HG03460 (cell line): ENCODE measurements around the gene MITF.

Experiments
- ATAC-seq: cut with Tn5 transposase; IDR thresholded peaks from one replicate; pipeline ENCODE4 v1.9.1; 2021; ENCODE audit not compliant: unreplicated experiment

The MITF gene

GRCh38 chr3:69739204-69740102 is at the start of gene MITF:
TSS of gene MITF (plus strand) at chr3:69739464. CDS start at chr3:69739598, 134 bp downstream.
- ATAC-seq = peak; percentile 97

DNA sequence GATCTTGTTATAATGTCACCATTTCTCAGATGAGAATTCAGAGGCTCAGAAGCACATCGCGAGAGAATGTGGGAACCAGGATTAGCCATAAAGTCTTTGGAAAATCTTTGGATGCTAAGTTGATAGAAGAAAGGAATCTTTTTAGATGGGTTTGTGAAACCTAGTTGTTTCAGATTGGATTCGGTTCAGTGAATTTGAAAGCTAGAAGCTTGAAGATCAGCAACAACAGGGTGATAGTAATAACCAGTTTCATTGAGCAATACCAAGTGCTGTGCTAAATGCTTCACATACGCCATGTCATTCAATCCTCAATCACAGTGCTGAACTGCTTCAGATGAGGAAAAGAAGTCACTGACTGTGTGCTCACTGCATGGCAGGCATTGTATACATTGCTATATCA is 47.4 kb upstream of the MITF start:
- no peak for ATAC-seq

DNA sequence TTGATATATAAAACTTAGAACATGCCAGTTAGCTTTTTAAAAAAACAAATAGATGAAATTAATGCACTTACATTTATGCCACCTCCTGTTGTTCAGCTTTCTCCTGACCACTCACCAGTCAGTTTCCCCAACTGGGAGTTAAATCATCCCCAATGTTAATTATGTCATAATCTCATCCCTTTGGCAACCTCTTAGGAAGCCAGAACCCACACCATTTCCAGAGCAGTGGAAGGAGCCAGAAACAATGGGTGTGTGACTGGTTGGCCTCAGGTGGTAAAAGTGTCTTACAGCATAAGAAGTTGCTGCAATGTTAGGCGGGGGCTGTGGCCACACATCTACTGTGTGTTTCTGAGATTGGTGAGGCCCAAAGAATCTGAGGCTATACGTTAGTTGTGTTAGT is 46.5 kb upstream of the MITF start:
- ATAC-seq = no peak

DNA sequence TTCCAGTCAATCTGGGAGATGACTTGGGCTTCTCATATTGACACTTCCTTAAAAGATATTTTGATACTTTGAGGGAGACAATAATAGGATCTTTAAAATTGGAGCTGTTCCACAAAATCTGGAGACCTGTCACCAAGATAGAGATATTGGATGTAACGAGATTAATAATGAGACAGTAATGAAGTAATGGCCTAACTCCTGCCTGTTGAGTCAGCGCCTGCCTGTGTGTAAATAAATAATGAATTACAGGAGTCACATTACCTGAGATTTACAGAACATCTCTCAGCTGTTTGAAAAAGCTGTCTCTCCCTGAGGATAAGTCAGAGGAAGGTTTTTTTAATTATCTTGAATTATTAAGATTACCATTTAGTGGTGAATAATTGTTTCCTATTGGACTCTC is 43.8 kb upstream of the MITF start:
- ATAC-seq = no peak

GRCh38 chr3:69695933-69696332 is 43.3 kb upstream of the MITF start:
- no peak for ATAC-seq

GRCh38 chr3:69696367-69696766 is 42.9 kb upstream of the MITF start:
- no peak for ATAC-seq

GRCh38 chr3:69697381-69697780 is 41.9 kb upstream of the MITF start:
- ATAC-seq = no peak

GRCh38 chr3:69698728-69699127 is 40.5 kb upstream of the MITF start:
- ATAC-seq = no peak

DNA sequence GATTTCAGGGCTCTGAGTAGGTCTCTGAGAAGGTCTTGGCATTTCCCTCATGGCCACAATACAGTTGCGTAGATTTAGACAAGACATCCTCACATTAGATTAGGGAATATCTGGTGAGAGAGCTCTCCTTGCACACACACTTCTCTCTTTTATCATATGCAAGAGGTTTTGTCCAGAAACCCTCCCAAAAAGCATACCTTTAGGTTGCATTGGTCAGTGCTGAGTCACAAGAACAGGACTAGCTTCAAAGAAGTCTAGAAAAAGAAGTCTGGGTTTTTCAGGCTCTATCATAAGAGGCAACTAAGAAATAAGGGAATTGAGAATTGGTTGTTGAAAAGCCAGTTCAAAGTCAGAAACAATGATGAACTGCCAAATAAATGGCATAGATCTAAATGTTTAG is 40.1 kb upstream of the MITF start:
- no peak for ATAC-seq

DNA sequence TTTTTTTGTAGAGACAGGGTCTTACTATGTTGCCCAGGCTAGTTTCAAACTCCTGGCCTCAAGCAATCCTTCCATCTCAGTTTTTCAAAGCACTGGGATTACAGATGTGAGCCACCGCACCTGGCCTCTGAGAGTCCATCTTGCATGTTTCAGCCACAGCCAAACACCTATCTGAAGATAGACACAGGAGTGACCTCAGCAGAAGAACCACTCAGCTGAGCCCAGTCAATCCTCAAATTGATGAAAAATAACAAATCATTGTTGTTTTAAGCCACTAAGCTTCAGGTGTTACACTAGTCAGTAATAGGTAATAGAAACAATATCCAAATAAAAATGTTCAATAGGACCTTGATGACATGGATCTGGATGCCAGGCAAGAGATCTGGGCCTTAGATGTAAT is 38.3 kb upstream of the MITF start:
- no peak for ATAC-seq

DNA sequence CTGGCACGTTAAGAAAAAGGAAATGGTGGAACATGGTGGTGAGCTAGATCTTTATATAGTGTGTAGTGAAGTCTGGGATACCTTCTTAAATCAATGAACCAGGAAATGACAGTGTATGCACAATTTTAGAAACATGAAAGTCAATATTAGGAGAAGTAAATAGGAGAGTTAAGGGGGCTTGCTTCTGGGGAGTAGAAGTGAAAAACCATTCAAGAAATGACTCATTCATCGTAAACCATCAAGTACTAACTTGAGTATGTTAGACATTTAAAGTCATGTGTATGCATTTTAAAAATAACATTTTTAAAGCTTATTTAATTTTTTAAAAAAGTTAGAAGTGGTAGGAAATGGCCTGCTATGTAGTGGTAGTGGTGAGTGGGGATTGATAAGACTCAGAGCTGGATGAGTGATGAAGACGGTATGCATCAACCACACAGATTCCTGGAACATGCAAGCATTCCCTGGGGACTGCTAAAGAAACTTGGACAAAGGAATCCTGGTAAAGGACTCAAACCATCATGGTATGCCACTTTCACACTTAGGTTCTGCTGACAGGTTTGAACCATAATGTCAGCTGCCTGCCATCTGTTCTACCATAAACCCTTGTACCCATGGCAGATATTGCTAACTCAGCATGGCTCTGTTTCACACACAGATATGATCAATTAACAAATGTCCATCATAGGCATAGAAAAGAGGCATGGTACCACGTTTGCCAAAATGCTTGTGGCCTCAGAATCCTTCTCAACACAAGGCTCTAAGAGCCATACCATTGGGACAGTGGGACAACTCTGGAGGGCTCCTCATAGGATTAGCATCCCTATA is 28.9 kb upstream of the MITF start:
- no peak for ATAC-seq

DNA sequence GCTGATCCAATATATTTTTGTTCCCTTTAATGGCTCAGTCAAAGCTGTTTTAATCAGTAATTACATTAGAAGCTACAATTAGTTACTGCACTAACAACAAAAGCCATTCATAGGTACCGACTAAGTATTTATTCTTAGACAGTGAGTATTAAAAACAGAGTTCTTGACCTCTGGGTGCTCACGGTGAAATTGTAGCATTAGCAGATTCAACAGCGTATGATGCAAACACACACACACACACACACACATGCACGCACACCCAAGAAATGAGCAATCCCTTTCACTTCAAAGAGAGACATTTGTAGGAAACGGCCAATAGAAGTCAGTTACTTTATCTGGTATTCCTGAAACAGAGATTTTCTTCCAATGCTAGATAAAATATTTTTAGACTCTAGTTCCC is 27.0 kb upstream of the MITF start:
- ATAC-seq = no peak

- ATAC-seq = no peak
These were observed 26.3 kb upstream of the MITF start for GRCh38 chr3:69712933-69713332.

DNA sequence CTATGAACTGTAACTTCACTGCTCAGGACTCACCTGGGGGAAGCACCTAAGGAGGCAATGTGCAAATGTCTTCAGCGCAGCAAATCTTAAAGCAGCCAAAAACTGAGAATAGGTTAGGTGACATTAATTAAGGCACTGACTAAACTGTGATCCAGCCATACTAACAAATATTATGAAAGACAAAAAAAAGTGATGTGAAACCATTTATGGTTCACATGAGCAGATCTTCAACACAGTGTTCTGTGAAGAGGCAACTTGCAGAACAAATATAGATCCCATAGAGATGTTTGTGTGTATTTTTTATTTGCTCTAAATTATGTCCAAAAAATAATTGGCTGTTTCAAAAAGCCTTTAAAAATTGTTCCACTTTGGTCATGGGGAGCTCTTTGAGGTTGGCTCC is 24.1 kb upstream of the MITF start:
- no peak for ATAC-seq

GRCh38 chr3:69716119-69716518 is 23.1 kb upstream of the MITF start:
- no peak for ATAC-seq

DNA sequence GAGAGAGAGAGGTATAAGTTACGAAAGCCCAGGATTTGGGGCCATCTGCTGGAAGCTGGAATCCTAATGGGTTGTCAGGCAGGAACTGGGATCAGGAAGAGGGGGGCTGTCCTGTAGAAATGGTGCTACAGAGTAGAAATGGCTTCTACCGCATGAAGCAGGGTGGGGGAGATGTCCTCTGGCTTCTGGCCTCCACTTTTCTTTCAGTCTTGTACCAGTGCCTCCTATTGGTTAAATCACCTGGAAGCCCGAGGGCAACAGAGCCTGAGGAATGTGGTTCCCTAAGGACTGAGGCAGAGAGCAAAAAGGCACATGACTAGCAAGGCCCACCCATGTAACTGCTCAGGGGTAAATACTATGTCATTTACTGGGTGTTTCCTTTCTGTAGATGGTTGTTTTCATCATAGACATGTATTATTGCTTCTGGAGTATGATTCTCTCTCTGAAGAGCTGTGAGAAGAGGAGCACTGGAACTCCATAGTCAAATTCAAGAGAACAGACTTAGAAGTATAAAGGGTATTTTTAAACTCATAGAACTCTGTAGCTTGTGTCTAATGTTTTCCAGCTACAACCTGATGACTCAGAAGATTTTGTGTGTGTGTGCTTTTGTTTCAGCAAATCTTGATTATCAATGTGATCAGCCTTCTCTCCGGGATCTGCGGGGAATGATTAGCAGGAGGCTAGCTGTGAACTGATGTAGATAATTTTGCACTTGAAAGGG is 20.2 kb upstream of the MITF start:
- no peak for ATAC-seq

DNA sequence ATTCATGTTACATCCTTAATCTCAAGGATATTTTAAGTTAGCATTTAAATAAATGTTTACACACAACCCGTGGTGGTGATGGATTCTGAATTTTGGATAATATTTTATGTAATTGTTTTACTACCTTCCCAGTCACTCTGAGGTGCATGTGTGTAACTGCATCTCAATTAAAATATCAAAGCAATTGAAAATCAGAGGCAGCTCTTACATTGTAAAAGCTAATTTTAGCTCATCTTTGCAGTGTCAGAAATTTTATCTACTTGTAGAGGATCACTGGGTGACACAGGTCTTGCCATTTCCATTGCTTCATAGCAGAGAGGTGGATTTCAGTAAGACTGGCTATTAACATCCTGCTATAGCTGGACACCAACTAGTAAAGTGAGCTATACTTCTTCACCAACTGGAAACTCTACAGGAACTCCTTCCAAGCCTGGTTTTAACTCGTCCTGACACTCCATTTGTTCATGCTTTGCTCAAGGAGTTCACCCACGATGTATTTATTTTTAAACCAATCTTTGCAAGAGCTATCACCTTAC is 19.6 kb upstream of the MITF start:
- no peak for ATAC-seq

GRCh38 chr3:69720824-69721223 is 18.4 kb upstream of the MITF start:
- no peak for ATAC-seq

DNA sequence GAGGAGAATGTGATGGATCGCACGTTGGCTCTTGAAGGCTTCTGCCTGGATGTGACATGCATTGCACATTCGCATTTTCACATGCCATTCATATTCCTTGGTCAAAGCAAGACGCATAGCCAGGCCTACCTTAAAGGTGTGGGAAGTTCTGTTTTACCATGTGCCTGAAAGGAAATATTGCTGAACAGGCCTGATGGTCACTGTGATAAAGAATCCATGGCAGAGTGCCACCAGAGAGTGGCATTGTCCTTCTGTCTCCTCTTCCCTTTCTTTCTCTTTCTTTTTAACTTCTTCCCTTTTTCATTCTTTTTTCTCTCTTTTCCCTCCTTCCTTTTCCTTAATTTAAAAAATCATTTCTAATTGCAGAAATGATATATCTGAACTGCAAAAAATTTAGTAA is 15.9 kb upstream of the MITF start:
- no peak for ATAC-seq

DNA sequence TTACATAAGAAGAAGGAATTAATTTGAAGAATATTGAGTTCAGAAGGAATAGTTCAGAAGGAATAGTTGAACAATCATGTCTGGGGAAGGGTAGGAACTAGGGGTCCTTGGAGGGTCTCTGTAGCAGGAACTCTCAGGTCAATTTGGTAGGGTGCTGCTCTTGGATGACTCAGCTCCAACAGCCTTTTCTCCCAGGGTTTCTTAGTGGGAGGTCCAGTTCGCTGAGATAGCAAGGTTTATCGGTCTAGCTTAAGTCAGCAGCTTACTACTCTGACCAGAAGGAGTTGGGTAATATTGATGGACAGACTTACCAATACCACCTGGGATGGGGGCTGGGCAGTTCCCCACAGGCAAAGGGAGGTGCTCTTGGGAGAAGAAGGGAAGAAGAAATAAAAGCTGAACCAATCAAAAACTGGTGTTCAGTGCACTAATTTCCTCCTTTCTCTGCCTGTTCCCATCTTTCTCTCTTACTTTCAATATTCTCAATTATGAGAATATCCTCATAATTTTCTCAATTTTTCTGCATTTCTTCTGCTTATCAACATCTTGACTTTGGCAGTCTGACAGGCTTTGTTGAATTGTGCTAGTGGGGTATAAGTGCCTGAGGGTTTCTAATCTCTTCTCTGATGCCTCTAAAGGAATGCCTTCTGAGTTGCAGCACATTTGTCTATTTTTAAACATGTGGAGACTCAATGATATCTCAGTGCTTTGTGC is 14.4 kb upstream of the MITF start:
- no peak for ATAC-seq
